ENCODE results near the gene USP25.

- TF ChIP-seq JUND (IDR thresholded peaks at IDR 0.05) (no peak), SRF (IDR thresholded peaks at IDR 0.05; ENCODE audit: low read depth) (no peak), CTCF (IDR thresholded peaks at IDR 0.05 in 2 of 3, conservative IDR thresholded peaks at IDR 0.05 in 1 of 3; ENCODE audit: borderline replicate concordance in 1 of 3, insufficient read depth in 1 of 3, low read depth in 2 of 3, low read length in 2 of 3) (no peak), POLR2A (IDR thresholded peaks at IDR 0.05; ENCODE audit: borderline replicate concordance, extremely low read depth, insufficient read depth, insufficient read length) (no peak), REST (IDR thresholded peaks at IDR 0.05; ENCODE audit: low read depth) (no peak), TCF7L2 (IDR thresholded peaks at IDR 0.05; ENCODE audit: borderline replicate concordance, extremely low read depth, insufficient read depth, insufficient read length) (no peak), RAD21 (IDR thresholded peaks at IDR 0.05; ENCODE audit: low read depth) (no peak), EZH2phosphoT487 (IDR thresholded peaks at IDR 0.05; ENCODE audit: borderline replicate concordance) (no peak), POLR2AphosphoS5 (IDR thresholded peaks at IDR 0.05; ENCODE audit: low read depth, low read length) (no peak), MAX (IDR thresholded peaks at IDR 0.05) (no peak)
These were observed 178.4 kb downstream of the USP25 start for GRCh38 chr21:15908187-15908586.
